Astrocyte (in vitro differentiated cells and primary cell): ENCODE measurements around the gene PFKFB1.

Source experiments
- EZH2 ChIP-seq: IDR thresholded peaks from 2 replicates; pipeline ENCODE4 v1.6.1; 2012; ENCODE audit warnings: mild to moderate bottlenecking, low read length, inconsistent platforms; ENCODE audit not compliant: insufficient read depth
- TF ChIP-seq, protein P1 (sequence below): IDR thresholded peaks from 2 replicates; pipeline ENCODE4 v1.5.1; 2011; ENCODE audit warnings: low read depth, mild to moderate bottlenecking, inconsistent platforms, low read length, moderate library complexity; ENCODE audit not compliant: insufficient read depth

DNA sequence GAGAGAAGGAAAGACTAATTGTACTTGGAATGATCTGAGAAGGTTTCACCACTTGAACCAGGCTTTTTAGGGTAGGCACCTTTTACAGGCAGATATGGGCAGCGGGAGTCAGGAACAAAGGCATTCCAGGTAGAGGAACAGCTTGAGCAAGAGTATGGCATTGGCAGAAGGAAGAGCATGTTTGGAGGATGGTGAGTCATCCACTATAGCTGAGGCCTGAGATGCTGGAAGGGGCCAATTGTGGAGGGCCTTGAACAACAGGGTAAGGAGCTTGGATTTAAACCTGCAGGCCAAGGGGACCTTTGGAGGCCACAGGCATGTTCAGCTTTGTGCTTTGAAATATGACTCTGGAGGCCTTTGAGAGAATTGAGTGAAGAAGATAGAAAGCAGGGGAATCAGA is 32.2 kb downstream of the PFKFB1 start:
- TF ChIP-seq, protein P1, sequence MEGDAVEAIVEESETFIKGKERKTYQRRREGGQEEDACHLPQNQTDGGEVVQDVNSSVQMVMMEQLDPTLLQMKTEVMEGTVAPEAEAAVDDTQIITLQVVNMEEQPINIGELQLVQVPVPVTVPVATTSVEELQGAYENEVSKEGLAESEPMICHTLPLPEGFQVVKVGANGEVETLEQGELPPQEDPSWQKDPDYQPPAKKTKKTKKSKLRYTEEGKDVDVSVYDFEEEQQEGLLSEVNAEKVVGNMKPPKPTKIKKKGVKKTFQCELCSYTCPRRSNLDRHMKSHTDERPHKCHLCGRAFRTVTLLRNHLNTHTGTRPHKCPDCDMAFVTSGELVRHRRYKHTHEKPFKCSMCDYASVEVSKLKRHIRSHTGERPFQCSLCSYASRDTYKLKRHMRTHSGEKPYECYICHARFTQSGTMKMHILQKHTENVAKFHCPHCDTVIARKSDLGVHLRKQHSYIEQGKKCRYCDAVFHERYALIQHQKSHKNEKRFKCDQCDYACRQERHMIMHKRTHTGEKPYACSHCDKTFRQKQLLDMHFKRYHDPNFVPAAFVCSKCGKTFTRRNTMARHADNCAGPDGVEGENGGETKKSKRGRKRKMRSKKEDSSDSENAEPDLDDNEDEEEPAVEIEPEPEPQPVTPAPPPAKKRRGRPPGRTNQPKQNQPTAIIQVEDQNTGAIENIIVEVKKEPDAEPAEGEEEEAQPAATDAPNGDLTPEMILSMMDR = no peak
- no peak for TF ChIP-seq EZH2
